Gastrocnemius medialis (tissue), 4 donors: ENCODE measurements around the gene CERS6.

Source experiments
- CTCF ChIP-seq, 5 experiments: fragments of 450-650 bp in 3 of 5; fragments of 200-600 bp in 2 of 5; sonication (generic) in 2 of 5; IDR thresholded peaks in 4 of 5; conservative IDR thresholded peaks in 1 of 5; 1 replicate in 4 of 5; 2 replicates in 1 of 5; pipeline ENCODE4 v1.5.1; 2016 to 2019; ENCODE audit warnings: antibody characterized with exemption in 5 of 5, mild to moderate bottlenecking in 3 of 5, moderate library complexity in 3 of 5
- POLR2A ChIP-seq, 2 donors: fragments of 450-650 bp; IDR thresholded peaks; one replicate each; pipeline ENCODE4 v1.6.1; 2017; ENCODE audit warnings: antibody characterized with exemption in 2 of 2, mild to moderate bottlenecking in 2 of 2, moderate library complexity in 2 of 2

GRCh38 chr2:168722592-168722991, 266.5 kb downstream of the CERS6 start:
- TF ChIP-seq CTCF (IDR thresholded peaks at IDR 0.05 in 4 of 5, conservative IDR thresholded peaks at IDR 0.05 in 1 of 5) (no peak), POLR2A (IDR thresholded peaks at IDR 0.05) (no peak)
